ENCODE data around the gene CAP1. TPM values are rescaled to one million over a fixed set of nuclear protein-coding genes. Genes with fewer than 3 reads are reported as not detected.

The CAP1 gene
- total and polyA plus RNA-seq, 10 of the 15 experiments (the other 5 are each of a cell fraction or from before 2014, with no cell fraction given) = 360 to 500 (median 431) TPM

- no peak for TF ChIP-seq MXI1 (IDR thresholded peaks at IDR 0.05; ENCODE audit: low read depth, low read length)
- TF ChIP-seq RELA (IDR thresholded peaks at IDR 0.05; ENCODE audit: borderline replicate concordance, partially characterized antibody) = no peak
- TF ChIP-seq EZH2 (IDR thresholded peaks at IDR 0.05; ENCODE audit: borderline replicate concordance, control insufficient read depth, low read depth, low read length) = no peak
- TF ChIP-seq BCL3 (IDR thresholded peaks at IDR 0.05; ENCODE audit: borderline replicate concordance, insufficient read depth, low read depth, low read length, poor library complexity, severe bottlenecking) = no peak
- TF ChIP-seq ASH2L (IDR thresholded peaks at IDR 0.05; ENCODE audit: borderline replicate concordance, low read depth) = no peak
- no peak for TF ChIP-seq ZBTB11 (CRISPR knock-in tag; IDR thresholded peaks at IDR 0.05)
- no peak for TF ChIP-seq TAF1 (IDR thresholded peaks at IDR 0.05; ENCODE audit: borderline replicate concordance, low read depth, low read length)
- peak; percentile 77 for TF ChIP-seq PBX3 (IDR thresholded peaks at IDR 0.05; ENCODE audit: insufficient replicate concordance, low read depth, low read length)
- TF ChIP-seq PAX5 (IDR thresholded peaks at IDR 0.05; ENCODE audit: borderline replicate concordance, low read depth, low read length) = 0 out of 2 replicates have a peak, but pooled peaks have one; percentile 35
- peak; percentile 84; the same call in 1 of the 2 replicates for TF ChIP-seq GATAD2B (conservative IDR thresholded peaks at IDR 0.05; ENCODE audit: low read depth)
- no peak for TF ChIP-seq ELK1 (IDR thresholded peaks at IDR 0.05; ENCODE audit: low read depth, low read length)
- TF ChIP-seq BACH1 (IDR thresholded peaks at IDR 0.05; ENCODE audit: borderline replicate concordance) = no peak
- TF ChIP-seq CUX1 (IDR thresholded peaks at IDR 0.05; ENCODE audit: insufficient replicate concordance, low read depth, low read length) = no peak
- TF ChIP-seq JUND (IDR thresholded peaks at IDR 0.05; ENCODE audit: low read depth, low read length) = no peak
- no peak for TF ChIP-seq NFXL1 (IDR thresholded peaks at IDR 0.05; ENCODE audit: borderline replicate concordance)
- TF ChIP-seq BHLHE40 (IDR thresholded peaks at IDR 0.05; ENCODE audit: borderline replicate concordance in 1 of 2, low read depth in 2 of 2, low read length in 1 of 2) = peak in 1 of 2 experiments; percentile 22; a peak in 1 of 4 replicates
Measured at GRCh38 chr1:39995973-39996393, 44.5 kb upstream of the CAP1 start (continued).
